Loucy (cell line): ENCODE data around the gene BCAS1.

Source experiments
- H2AFZ ChIP-seq: fragments of 200-600 bp; sonication (generic); 2 replicates; pipeline ENCODE4 v1.6.0; 2016; ENCODE audit warnings: antibody characterized with exemption, mild to moderate bottlenecking, low read length, moderate library complexity
- H3F3A ChIP-seq: fragments of 200-600 bp; 2 replicates; pipeline ENCODE4 v1.6.0; 2016; ENCODE audit warnings: antibody characterized with exemption, low read depth, mild to moderate bottlenecking
- H3K27me3 ChIP-seq: fragments of 200-600 bp; sonication (generic); 2 replicates; pipeline ENCODE4 v1.6.1; 2014; ENCODE audit warnings: low read length, mild to moderate bottlenecking; ENCODE audit not compliant: insufficient read depth, poor library complexity, severe bottlenecking
- H3K36me3 ChIP-seq: fragments of 200-600 bp; sonication (generic); 2 replicates; pipeline ENCODE4 v1.6.1; 2016; ENCODE audit warnings: low read length; ENCODE audit not compliant: insufficient read depth
- H3K4me1 ChIP-seq: fragments of 200-600 bp; sonication (generic); 2 replicates; pipeline ENCODE4 v1.5.1; 2014; ENCODE audit warnings: low read length, mild to moderate bottlenecking; ENCODE audit not compliant: insufficient read depth, poor library complexity, severe bottlenecking
- H3K4me2 ChIP-seq: fragments of 200-600 bp; sonication (generic); 2 replicates; pipeline ENCODE4 v1.6.0; 2014; ENCODE audit warnings: antibody characterized with exemption, low read length, low read depth, mild to moderate bottlenecking; ENCODE audit not compliant: poor library complexity, severe bottlenecking
- H3K4me3 ChIP-seq: fragments of 200-600 bp; sonication (generic); 2 replicates; pipeline ENCODE4 v1.5.1; 2014; ENCODE audit warnings: low read length, mild to moderate bottlenecking, mixed read lengths; ENCODE audit not compliant: poor library complexity, severe bottlenecking
- H3K79me2 ChIP-seq: fragments of 200-600 bp; sonication (generic); 2 replicates; pipeline ENCODE4 v1.6.1; 2014; ENCODE audit warnings: low read length; ENCODE audit not compliant: insufficient read depth
- H3K9ac ChIP-seq: fragments of 200-600 bp; sonication (generic); 2 replicates; pipeline ENCODE4 v1.6.0; 2014; ENCODE audit warnings: mild to moderate bottlenecking, low read depth, low read length, moderate library complexity; ENCODE audit not compliant: poor library complexity, severe bottlenecking
- H3K9me2 ChIP-seq: fragments of 200-600 bp; sonication (generic); replicated peaks from 2 replicates; pipeline ENCODE4 v1.6.1; 2016; ENCODE audit warnings: low read depth, low read length, mixed read lengths
- H3K9me3 ChIP-seq: fragments of 200-600 bp; sonication (generic); 2 replicates; pipeline ENCODE4 v1.6.1; 2014; ENCODE audit warnings: mild to moderate bottlenecking, antibody characterized with exemption, low read length, low read depth; ENCODE audit not compliant: insufficient read depth
- H4K20me1 ChIP-seq: fragments of 200-600 bp; sonication (generic); 2 replicates; pipeline ENCODE4 v1.6.0; 2014; ENCODE audit warnings: antibody characterized with exemption, low read length, mild to moderate bottlenecking; ENCODE audit not compliant: insufficient read depth, poor library complexity, severe bottlenecking
- CTCF ChIP-seq: fragments of 200-600 bp; sonication (generic); conservative IDR thresholded peaks from 2 replicates; pipeline ENCODE4 v1.5.1; 2014; ENCODE audit warnings: mild to moderate bottlenecking, antibody characterized with exemption, low read length
- EZH2phosphoT487 ChIP-seq: fragments of 200-600 bp; IDR thresholded peaks from 2 replicates; pipeline ENCODE4 v1.6.1; 2018; ENCODE audit warnings: antibody characterized with exemption, mild to moderate bottlenecking, moderate library complexity, borderline replicate concordance

BCAS1 gene

GRCh38 chr20:53949319-53949839 lies 121.0 kb downstream of the BCAS1 start:
- no peaks in the 10 kb centered on the region for H3K9me2 ChIP-seq
- H3F3A ChIP-seq: no peaks in the 10 kb centered on the region
- peaks cover 21% of the 10 kb centered on the region for H3K4me1 ChIP-seq
- H3K4me3 ChIP-seq: peak overlapping the region; percentile 59
- H3K27me3 ChIP-seq: no peaks in the 10 kb centered on the region
- TF ChIP-seq CTCF (no peak), EZH2phosphoT487 (no peak)
- no peaks in the 10 kb centered on the region for H4K20me1 ChIP-seq
- peaks cover 11% of the 10 kb centered on the region; the same call in 1 of the 2 replicates for H3K9me3 ChIP-seq
- H3K9ac ChIP-seq: peak overlapping the region; percentile 41
- no peaks in the 10 kb centered on the region for H3K79me2 ChIP-seq
- peak overlapping the region; percentile 68 for H2AFZ ChIP-seq
- no peaks in the 10 kb centered on the region for H3K36me3 ChIP-seq
- peak overlapping the region; percentile 76 for H3K4me2 ChIP-seq

- Histone ChIP-seq H3K27me3 (no peaks in the 10 kb centered on the region), H3K4me3 (peak overlapping the region; percentile 59), H3K4me2 (peak overlapping the region; percentile 76), H3K4me1 (peaks cover 21% of the 10 kb centered on the region), H2AFZ (peak overlapping the region; percentile 68), H4K20me1 (no peaks in the 10 kb centered on the region), H3K79me2 (no peaks in the 10 kb centered on the region), H3K36me3 (no peaks in the 10 kb centered on the region), H3K9me3 (peaks cover 11% of the 10 kb centered on the region; the same call in 1 of the 2 replicates), H3K9me2 (no peaks in the 10 kb centered on the region), H3F3A (no peaks in the 10 kb centered on the region), H3K9ac (peak overlapping the region; percentile 41)
- TF ChIP-seq EZH2phosphoT487: no peak
- TF ChIP-seq CTCF: no peak
These were observed 121.7 kb downstream of the BCAS1 start for GRCh38 chr20:53948383-53949318.

DNA sequence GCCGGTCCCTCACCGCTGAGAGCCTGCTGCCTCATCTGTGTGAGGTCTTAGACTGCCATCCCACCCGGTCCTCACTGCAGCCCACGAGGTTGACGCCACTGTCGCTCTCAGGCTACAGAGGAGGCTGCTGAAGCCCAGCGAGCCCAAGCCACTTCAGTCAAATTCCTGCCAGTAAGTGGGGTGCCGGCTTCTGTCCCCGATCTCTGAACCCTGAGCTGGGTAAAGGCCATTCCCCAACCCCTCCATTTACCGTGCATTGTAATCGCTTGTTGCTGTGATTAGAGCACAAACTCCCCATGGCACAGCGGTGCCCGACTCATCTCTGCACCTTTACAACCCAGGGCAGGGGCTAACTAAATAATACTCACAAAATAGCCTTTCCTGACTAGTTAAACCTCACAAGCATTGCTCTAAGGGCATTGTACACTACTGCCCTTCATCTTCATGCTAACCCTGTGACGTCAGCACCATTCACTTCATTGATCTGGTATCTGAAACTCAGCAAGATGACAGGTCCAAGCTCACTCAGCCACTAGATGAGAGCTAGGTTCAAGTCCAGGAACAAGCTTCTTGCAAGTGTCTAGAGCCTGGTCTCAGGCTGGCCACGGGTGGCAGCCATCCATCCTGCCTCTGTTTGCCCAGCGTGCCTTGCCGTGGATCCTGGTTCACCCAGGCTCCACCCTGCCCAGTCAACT lies 122.7 kb downstream of the BCAS1 start:
- H3K9me2 ChIP-seq: no peaks in the 10 kb centered on the region
- H3K4me3 ChIP-seq: no peak overlapping the region

More for the DNA sequence above, 122.7 kb downstream of the BCAS1 start:
- H2AFZ ChIP-seq: no peak overlapping the region
- no peaks in the 10 kb centered on the region for H3K79me2 ChIP-seq
- no peaks in the 10 kb centered on the region for H3F3A ChIP-seq
- no peak overlapping the region for H3K9ac ChIP-seq
- peaks cover 26% of the 10 kb centered on the region for H3K4me1 ChIP-seq
- H4K20me1 ChIP-seq: no peaks in the 10 kb centered on the region
- no peaks in the 10 kb centered on the region for H3K36me3 ChIP-seq
- TF ChIP-seq EZH2phosphoT487: no peak
- TF ChIP-seq CTCF: no peak
- no peak overlapping the region for H3K4me2 ChIP-seq
- no peaks in the 10 kb centered on the region for H3K27me3 ChIP-seq
- peaks cover 4% of the 10 kb centered on the region; the same call in 1 of the 2 replicates for H3K9me3 ChIP-seq
